Measurements from ENCODE around the gene SORBS1.
A peak's percentile ranks its signal among the peaks of the same experiment; 100 is the strongest.

The SORBS1 gene

DNA sequence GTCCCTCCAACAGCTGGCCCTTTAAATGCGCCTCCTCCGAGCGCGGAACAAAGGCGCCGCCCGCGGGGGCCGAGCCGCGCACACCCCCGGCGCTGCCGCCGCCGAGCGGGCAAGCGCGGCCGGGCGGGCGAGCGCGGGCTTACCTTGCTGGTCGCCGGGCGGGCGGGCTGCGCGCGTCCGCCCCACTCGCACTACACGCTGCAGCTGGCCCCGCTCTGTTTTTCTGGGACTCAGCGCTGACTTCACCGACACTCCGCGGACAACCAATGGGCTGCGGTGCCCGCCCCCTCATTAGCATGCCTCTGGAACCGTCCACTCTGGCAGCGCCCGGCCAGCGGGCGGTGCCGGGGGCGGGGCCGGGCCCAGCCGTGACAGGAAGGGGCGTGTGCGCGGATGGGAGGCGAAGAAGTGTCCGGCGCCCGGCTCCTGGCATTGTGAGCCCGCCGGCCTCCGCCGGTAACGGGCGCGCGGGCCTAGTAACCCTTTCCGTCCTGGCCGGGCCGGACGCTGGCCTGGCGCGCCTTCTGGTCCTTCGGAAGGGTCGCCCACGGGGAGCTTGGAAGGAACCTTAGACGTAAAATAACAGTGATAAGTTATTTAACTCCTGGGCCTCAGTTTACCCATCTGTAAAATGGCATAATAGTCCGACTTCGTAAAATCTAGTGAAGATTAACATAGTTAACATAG, at the start of gene SORBS1:
SORBS1 (minus strand) TSS at position 195 of the 687 bp plus-strand sequence. CDS start 120,236 bp downstream, outside the sequence.
- WGBS (ENCODE audit: insufficient coverage, insufficient read length): no CpG with 5 or more reads among the region's 77 CpGs
- Histone ChIP-seq H3K27ac (ENCODE audit: low read length) (no peak within 1 kb of the TSS), H3K27me3 (ENCODE audit: control insufficient read depth, insufficient read depth, low read length) (no peaks in the 10 kb centered on the region), H3K4me1 (ENCODE audit: control insufficient read depth, insufficient read depth, low read length) (peaks cover 10% of the 10 kb centered on the region), H3K36me3 (ENCODE audit: control insufficient read depth, insufficient read depth, low read length) (no peaks in the 10 kb centered on the region), H3K9me3 (ENCODE audit: control insufficient read depth, insufficient read depth, low read length) (no peaks in the 10 kb centered on the region), H3K4me3 (ENCODE audit: low read length) (peak within 1 kb of the TSS; percentile 72)
- peak; percentile 85 for DNase-seq (ENCODE audit: low read depth, low spot score)

DNA sequence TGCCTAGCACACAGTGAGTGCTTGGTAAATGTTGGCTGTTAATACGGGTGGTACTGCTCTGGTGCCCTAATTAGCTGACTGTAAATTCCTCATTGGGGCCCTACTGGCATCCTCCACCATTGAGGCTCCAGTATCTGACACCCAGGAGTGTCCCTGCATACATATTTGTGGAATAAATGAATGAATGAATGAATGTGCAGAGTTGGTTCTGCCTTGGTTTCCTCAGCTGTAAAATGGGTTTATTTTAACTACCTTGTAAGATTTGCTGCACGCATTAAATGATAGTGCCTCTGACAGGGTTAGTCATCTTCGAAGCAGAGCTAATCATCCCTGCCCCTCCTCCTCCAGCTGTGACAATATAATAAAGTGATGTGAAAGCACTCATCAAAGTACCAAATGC, 49.6 kb upstream of the SORBS1 start:
- Histone ChIP-seq H3K36me3 (ENCODE audit: control insufficient read depth, insufficient read depth, low read length) (peaks cover 19% of the 10 kb centered on the region), H3K9me3 (ENCODE audit: control insufficient read depth, insufficient read depth, low read length) (no peaks in the 10 kb centered on the region), H3K27me3 (ENCODE audit: control insufficient read depth, insufficient read depth, low read length) (no peaks in the 10 kb centered on the region), H3K4me1 (ENCODE audit: control insufficient read depth, insufficient read depth, low read length) (no peaks in the 10 kb centered on the region), H3K27ac (ENCODE audit: low read length) (no peak overlapping the region), H3K4me3 (ENCODE audit: low read length) (no peak overlapping the region)
- WGBS (ENCODE audit: insufficient coverage, insufficient read length): no CpG with 5 or more reads among the region's 3 CpGs
- no peak for DNase-seq (ENCODE audit: low read depth, low spot score)

DNA sequence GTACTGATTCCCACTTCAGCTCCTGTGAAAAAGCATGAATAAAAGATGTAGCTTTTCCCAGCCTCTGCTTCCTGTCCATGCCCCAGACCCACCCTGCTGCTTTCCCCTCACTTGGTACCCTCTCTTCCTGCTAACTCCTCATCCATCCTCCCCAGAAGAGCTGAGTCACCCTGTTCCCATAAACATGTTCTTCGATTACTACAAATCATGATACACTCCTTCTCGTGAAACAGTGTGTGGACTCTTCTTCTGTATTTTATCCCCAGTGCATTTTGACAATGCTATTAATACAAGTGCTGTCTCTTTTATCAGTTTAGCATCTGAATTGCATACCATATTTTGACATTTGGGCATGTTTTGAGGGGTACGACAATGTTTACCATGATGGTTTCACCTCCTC, 45.8 kb upstream of the SORBS1 start:
- WGBS (ENCODE audit: insufficient coverage, insufficient read length): no CpG with 5 or more reads among the region's 3 CpGs
- no peaks in the 10 kb centered on the region for H3K4me1 ChIP-seq (ENCODE audit: control insufficient read depth, insufficient read depth, low read length)
- no peaks in the 10 kb centered on the region for H3K27me3 ChIP-seq (ENCODE audit: control insufficient read depth, insufficient read depth, low read length)
- peaks cover 11% of the 10 kb centered on the region for H3K36me3 ChIP-seq (ENCODE audit: control insufficient read depth, insufficient read depth, low read length)
- H3K27ac ChIP-seq (ENCODE audit: low read length): no peak overlapping the region
- H3K4me3 ChIP-seq (ENCODE audit: low read length): no peak overlapping the region
- DNase-seq (ENCODE audit: low read depth, low spot score): no peak
- no peaks in the 10 kb centered on the region for H3K9me3 ChIP-seq (ENCODE audit: control insufficient read depth, insufficient read depth, low read length)

DNA sequence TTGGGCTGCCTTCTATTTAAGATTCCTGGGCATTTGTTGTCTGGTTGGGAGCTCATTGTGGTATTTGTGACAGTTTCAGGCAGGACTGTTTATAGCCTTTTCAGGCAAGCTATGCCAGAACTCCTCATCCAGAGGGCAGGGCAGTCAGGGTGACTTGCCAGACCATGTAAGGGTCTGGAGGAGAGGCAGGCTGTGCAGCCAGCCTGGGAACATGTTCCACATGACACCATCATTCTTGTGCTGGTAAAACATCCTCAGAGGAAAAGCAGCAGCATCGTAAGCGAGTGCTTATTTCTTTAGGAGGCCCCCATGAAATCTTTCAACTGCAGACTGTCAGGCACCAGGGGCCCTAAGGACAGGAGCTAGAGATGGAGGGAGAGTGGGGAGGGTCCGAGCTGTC, 44.0 kb upstream of the SORBS1 start:
- no CpG with 5 or more reads among the region's 3 CpGs for WGBS (ENCODE audit: insufficient coverage, insufficient read length)

DNA sequence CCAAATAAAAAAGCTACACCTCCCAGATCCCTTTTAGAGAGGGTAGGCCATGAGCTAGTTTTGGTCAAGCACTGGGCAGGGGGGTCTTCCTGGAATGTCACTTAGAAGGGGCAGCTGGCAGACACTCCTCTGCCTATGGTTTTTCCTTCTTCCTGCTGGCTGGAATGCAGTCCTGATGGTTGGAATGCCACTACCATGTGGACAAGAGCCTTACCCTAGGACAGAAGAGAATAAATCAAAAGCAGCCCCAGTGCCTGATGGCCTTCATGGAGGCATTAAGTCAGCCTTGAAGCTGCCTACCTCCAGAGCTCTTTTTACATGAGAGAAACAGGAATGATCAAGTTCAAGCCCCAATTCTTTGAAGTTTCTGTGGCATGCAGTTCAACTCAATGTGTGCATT, 43.5 kb upstream of the SORBS1 start:
- Histone ChIP-seq H3K27me3 (ENCODE audit: control insufficient read depth, insufficient read depth, low read length) (no peaks in the 10 kb centered on the region), H3K9me3 (ENCODE audit: control insufficient read depth, insufficient read depth, low read length) (no peaks in the 10 kb centered on the region), H3K36me3 (ENCODE audit: control insufficient read depth, insufficient read depth, low read length) (peaks cover 3% of the 10 kb centered on the region; the same call in 1 of the 2 replicates), H3K4me3 (ENCODE audit: low read length) (no peak overlapping the region), H3K4me1 (ENCODE audit: control insufficient read depth, insufficient read depth, low read length) (no peaks in the 10 kb centered on the region), H3K27ac (ENCODE audit: low read length) (no peak overlapping the region)
- no peak for DNase-seq (ENCODE audit: low read depth, low spot score)

More for the DNA sequence above, 44.0 kb upstream of the SORBS1 start:
- Histone ChIP-seq H3K9me3 (ENCODE audit: control insufficient read depth, insufficient read depth, low read length) (no peaks in the 10 kb centered on the region), H3K4me3 (ENCODE audit: low read length) (no peak overlapping the region), H3K27ac (ENCODE audit: low read length) (no peak overlapping the region), H3K36me3 (ENCODE audit: control insufficient read depth, insufficient read depth, low read length) (peaks cover 3% of the 10 kb centered on the region; the same call in 1 of the 2 replicates), H3K27me3 (ENCODE audit: control insufficient read depth, insufficient read depth, low read length) (no peaks in the 10 kb centered on the region), H3K4me1 (ENCODE audit: control insufficient read depth, insufficient read depth, low read length) (no peaks in the 10 kb centered on the region)
- DNase-seq (ENCODE audit: low read depth, low spot score): no peak

DNA sequence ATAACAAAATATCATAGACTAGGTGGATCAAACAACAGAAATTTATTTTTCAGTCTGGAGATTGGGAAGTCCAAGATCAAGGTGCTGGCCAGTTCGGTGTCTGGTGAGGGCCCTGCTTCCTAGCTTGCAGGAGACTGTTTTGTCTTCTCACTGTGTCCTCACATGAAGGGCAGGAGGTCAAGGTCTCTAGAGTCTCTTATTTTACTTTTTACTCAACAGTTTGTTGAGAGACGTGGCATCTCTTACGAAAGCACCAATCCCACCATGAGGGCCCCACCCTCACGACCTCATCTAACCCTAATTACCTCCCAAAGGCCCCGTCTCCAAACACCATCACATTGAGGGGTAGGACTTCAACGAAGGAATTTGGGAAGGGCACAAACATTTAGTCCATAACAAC, 41.2 kb upstream of the SORBS1 start:
- Histone ChIP-seq H3K4me1 (ENCODE audit: control insufficient read depth, insufficient read depth, low read length) (no peaks in the 10 kb centered on the region), H3K36me3 (ENCODE audit: control insufficient read depth, insufficient read depth, low read length) (no peaks in the 10 kb centered on the region), H3K27me3 (ENCODE audit: control insufficient read depth, insufficient read depth, low read length) (no peaks in the 10 kb centered on the region), H3K27ac (ENCODE audit: low read length) (no peak overlapping the region), H3K4me3 (ENCODE audit: low read length) (no peak overlapping the region), H3K9me3 (ENCODE audit: control insufficient read depth, insufficient read depth, low read length) (no peaks in the 10 kb centered on the region)
- no CpG with 5 or more reads among the region's 6 CpGs for WGBS (ENCODE audit: insufficient coverage, insufficient read length)
- no peak for DNase-seq (ENCODE audit: low read depth, low spot score)

DNA sequence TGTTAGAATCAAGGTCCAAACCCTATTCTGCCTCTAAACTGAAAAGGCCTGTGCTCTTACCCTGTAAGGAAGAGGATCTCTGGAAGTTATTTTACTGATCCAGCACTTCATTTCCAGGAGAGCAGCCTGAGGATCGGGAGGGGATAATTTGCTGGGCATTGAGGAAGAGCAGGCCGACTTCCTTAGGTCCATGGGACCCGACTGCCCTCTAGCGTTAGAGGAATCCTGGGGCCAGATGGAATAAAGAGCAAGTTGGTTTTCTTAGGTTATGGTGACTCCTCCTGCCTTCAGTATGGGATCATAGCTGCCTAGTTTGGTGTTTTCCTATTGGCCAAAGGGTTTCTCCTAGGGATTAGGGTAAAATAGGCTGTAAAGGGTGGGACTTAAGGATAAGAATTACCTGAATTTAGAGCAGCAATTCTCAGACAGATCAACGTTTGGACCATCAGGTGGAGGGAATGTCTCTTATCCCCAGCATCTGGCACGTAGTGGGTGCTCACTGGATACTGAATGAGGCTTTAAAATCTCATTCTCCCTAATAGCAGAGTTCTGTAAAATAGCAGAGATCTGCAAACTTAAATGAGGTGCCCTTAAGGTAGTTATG, 40.0 kb upstream of the SORBS1 start:
- WGBS (ENCODE audit: insufficient coverage, insufficient read length): no CpG with 5 or more reads among the region's 6 CpGs
- no peak overlapping the region for H3K4me3 ChIP-seq (ENCODE audit: low read length)
- no peak overlapping the region for H3K27ac ChIP-seq (ENCODE audit: low read length)
- no peaks in the 10 kb centered on the region for H3K36me3 ChIP-seq (ENCODE audit: control insufficient read depth, insufficient read depth, low read length)
- H3K27me3 ChIP-seq (ENCODE audit: control insufficient read depth, insufficient read depth, low read length): no peaks in the 10 kb centered on the region
- no peaks in the 10 kb centered on the region for H3K9me3 ChIP-seq (ENCODE audit: control insufficient read depth, insufficient read depth, low read length)
- H3K4me1 ChIP-seq (ENCODE audit: control insufficient read depth, insufficient read depth, low read length): no peaks in the 10 kb centered on the region
- DNase-seq (ENCODE audit: low read depth, low spot score): peak; percentile 93

DNA sequence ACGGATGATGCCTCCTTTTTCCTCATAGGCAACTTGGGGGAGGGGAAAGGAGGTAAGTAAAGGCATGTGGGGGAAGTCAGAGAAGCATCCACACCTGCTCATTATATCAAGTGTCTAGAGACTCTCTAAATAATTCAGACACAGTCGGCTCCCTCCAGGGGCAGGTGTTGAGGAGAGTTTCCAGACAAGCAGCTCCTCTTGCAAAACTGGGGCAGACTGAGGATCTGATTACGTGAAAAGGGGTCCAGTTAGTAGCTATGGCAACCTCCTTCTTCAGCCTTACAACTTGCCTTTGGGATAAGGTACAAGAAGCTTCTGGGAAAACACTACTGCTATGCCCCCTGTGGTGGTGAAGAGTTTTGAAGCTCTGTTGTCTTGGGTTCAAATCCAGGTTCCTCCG, 39.0 kb upstream of the SORBS1 start:
- no CpG with 5 or more reads among the region's 4 CpGs for WGBS (ENCODE audit: insufficient coverage, insufficient read length)
- Histone ChIP-seq H3K27me3 (ENCODE audit: control insufficient read depth, insufficient read depth, low read length) (no peaks in the 10 kb centered on the region), H3K4me3 (ENCODE audit: low read length) (no peak overlapping the region), H3K4me1 (ENCODE audit: control insufficient read depth, insufficient read depth, low read length) (no peaks in the 10 kb centered on the region), H3K36me3 (ENCODE audit: control insufficient read depth, insufficient read depth, low read length) (no peaks in the 10 kb centered on the region), H3K9me3 (ENCODE audit: control insufficient read depth, insufficient read depth, low read length) (no peaks in the 10 kb centered on the region), H3K27ac (ENCODE audit: low read length) (no peak overlapping the region)
- no peak for DNase-seq (ENCODE audit: low read depth, low spot score)

DNA sequence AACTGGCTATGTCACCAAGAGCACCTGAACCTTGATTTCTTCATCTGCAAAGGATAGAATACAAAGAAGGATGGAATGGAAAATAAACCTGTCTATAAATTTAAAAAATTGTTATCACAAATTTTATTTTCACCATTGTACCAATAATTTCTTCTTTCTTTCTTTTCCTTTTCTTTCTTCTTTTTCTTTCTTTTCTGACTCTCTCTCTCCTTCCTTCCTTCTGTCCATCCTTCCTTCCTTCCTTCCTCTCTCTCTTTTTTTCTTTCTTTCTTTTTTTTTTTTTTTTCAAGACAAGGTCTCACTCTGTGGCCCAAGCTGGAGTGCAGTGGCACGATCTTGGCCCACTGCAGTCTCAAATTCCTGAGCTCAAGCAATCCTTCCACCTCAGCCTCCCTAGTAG, 36.6 kb upstream of the SORBS1 start:
- WGBS (ENCODE audit: insufficient coverage, insufficient read length): no CpG with 5 or more reads among the region's 1 CpG

DNA sequence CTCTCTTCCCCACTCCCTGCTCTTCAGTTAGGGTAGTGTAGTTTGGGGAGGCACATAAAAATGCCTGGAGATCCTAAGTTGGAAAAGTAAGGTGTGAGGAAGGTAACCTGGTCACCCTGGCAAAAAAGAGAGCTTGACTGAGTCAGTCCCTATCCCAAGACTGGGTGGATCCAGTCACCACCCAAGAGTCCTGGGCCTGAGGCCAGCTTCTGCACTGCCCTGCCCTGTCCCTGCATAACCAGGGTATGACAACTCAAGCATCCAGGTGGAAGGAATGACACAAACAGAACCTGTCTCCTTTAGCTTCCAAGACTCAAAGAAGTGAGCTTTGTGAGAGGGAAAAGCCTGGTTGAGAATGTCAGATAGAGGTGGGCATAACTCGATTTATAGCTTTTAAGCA, 26.9 kb upstream of the SORBS1 start:
- Histone ChIP-seq H3K27me3 (ENCODE audit: control insufficient read depth, insufficient read depth, low read length) (no peaks in the 10 kb centered on the region), H3K9me3 (ENCODE audit: control insufficient read depth, insufficient read depth, low read length) (no peaks in the 10 kb centered on the region), H3K4me1 (ENCODE audit: control insufficient read depth, insufficient read depth, low read length) (no peaks in the 10 kb centered on the region), H3K27ac (ENCODE audit: low read length) (no peak overlapping the region), H3K36me3 (ENCODE audit: control insufficient read depth, insufficient read depth, low read length) (no peaks in the 10 kb centered on the region), H3K4me3 (ENCODE audit: low read length) (no peak overlapping the region)
- WGBS (ENCODE audit: insufficient coverage, insufficient read length): no CpG with 5 or more reads among the region's 1 CpG
- no peak for DNase-seq (ENCODE audit: low read depth, low spot score)

More for the DNA sequence above, 36.6 kb upstream of the SORBS1 start:
- no peak for DNase-seq (ENCODE audit: low read depth, low spot score)
- no peaks in the 10 kb centered on the region for H3K27me3 ChIP-seq (ENCODE audit: control insufficient read depth, insufficient read depth, low read length)
- no peaks in the 10 kb centered on the region for H3K4me1 ChIP-seq (ENCODE audit: control insufficient read depth, insufficient read depth, low read length)
- H3K36me3 ChIP-seq (ENCODE audit: control insufficient read depth, insufficient read depth, low read length): no peaks in the 10 kb centered on the region
- H3K9me3 ChIP-seq (ENCODE audit: control insufficient read depth, insufficient read depth, low read length): no peaks in the 10 kb centered on the region
- H3K27ac ChIP-seq (ENCODE audit: low read length): no peak overlapping the region
- no peak overlapping the region for H3K4me3 ChIP-seq (ENCODE audit: low read length)
